ENCODE data around the gene DERL3.

GRCh38 chr22:23844739-23845202, 6.0 kb upstream of the DERL3 start:
- no peak for TF ChIP-seq CTCF (IDR thresholded peaks at IDR 0.05 in 8 of 11, conservative IDR thresholded peaks at IDR 0.05 in 3 of 11)
- TF ChIP-seq POLR2AphosphoS5 (IDR thresholded peaks at IDR 0.05): no peak
- TF ChIP-seq POLR2A (IDR thresholded peaks at IDR 0.05): no peak
